Ecto neural progenitor cell (in vitro differentiated cells): ENCODE data around the gene ABCA2.
"Not testable (repeated sequence)": the region's sequence is repeated elsewhere in the genome, so short reads cannot be mapped to it uniquely, and the experiment has no call there.

Experiments
- DNase-seq: peaks from one replicate; pipeline ENCODE4 v3.0.0-alpha.2; 2018; ENCODE audit warnings: low spot score

The ABCA2 gene

DNA sequence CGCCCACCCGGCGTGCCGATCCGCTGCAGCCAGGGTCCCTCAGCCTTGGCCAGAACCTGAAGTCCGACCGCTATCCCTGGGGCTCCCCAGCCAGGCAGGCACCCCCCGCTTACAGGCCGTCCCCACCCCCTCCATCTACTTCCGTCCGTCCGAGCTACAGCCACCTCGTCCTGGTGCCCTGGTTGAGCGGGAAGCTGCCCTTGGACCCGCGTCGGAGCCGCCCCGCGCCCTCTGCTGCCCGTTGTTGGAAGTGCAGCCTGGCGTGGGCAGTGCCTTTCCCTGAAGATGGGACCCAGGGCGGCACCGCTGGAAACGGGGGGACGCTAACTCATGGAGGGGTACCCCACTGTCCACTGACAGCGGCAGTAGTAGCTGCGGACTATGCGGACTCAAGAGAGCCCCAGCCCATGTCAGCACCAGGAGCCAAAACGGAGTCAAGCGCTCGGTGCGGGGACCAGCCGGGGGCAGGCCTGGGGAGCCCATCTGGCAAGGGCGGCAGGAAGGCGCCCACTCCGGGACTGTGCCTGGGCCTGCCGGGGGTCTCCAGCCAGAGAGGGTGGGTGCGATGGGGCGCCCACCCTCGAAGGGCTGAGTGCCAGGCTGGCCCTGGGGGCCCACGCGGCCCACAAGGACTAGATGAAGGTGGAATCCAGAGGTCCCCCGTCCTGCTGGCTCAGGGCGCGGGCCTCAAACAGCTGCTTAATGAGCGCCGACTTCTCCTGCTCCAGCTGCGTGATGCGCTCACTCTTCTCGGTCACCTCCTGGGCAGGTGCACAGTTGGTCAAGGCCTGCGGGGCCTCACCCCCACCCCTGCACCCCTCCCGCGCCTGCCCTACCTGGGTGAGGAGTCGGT lies 36.2 kb upstream of the ABCA2 start:
- DNase-seq = peak; percentile 86

- DNase-seq = no peak
Measured at GRCh38 chr9:137063311-137064026, 35.4 kb upstream of the ABCA2 start.

DNA sequence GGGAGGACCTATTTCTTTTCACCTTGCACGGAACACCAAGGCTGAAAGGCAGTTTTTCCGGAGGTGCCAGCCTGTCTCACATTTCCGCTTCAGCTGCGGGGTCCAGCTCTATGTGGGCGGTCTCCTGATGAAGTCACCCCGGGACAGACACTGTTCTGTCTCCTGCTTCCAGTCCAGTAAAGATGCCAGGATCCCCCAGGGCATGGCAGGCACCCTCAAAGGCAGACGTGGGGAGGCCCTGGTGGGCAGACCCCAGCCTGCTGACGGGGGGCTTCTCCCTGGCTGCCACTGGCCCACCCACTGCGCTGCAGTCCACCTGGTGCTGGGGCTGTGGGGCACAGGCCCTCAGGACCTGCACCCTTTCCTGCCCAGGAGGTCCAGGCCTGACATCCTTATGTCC lies 34.8 kb upstream of the ABCA2 start:
- DNase-seq = not testable (repeated sequence)

DNA sequence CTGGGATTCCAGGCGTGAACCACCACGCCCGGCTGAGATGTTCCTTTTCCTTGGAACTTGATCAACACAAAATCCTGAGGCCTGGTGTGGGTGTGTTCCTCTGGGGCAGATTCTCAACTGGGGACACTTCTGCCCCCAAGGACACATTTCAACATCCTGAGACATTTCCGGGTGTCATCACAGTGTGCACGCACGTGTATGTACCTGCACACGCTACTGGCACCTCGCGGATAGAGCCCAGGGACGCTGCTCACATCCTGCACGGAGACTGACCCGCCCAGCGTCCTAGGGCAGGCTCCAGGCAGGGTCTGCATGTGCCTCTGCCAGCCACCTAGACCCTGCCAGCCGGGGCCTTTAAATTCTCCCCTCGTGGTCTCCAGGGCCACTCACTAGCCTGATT lies 34.3 kb upstream of the ABCA2 start:
- DNase-seq = no peak

- DNase-seq = no peak
Measured at GRCh38 chr9:137058521-137059234, 30.6 kb upstream of the ABCA2 start.

DNA sequence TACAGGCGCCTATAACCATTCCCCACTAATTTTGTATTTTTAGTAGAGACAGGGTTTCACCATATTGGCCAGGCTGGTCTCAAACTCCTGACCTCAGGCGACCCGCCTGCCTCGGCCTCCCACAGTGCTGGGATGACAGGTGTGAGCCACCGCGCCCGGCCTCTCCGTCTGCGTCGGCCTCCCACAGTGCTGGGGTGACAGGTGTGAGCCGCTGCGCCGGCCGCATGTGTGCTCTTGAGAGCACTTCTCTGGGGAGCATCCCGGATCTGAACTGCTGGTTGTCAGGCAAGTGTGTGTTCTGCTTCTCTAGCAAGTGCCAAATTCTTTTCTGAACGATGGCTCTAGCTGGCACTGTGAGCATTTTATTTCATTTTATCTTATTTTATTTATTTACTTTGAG lies 29.5 kb upstream of the ABCA2 start:
- no peak for DNase-seq

- DNase-seq = no peak
Measured at GRCh38 chr9:137056739-137057415, 28.8 kb upstream of the ABCA2 start.

GRCh38 chr9:137055385-137056364 lies 27.6 kb upstream of the ABCA2 start:
- DNase-seq = peak; percentile 55

DNA sequence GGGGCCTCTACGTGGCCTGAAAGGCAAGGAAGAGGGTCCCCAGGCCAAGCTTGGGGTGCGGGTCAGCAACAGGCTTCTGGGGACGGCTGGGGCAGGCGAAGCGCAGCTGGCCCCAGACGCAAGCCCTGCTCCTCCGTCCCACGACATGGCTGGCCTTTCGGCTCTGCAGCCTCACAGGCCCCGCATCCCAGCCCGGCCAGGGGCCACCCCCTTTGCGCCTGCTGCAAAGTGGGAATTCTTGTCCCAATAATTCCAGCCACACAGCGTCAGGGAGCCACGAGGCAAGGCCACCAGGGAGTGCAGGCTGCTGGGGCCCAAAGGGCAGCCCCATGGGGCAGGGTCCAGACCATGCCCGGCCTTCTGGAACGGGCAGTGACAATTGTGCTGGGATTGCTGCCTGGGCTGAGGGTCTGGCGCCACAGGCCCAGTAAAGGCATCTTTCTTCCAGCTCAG lies 26.9 kb upstream of the ABCA2 start:
- no peak for DNase-seq

GRCh38 chr9:137053944-137054931 lies 26.2 kb upstream of the ABCA2 start, which contains the start of gene ENTPD2:
ENTPD2 (minus strand) TSS chr9:137054061; CDS start chr9:137053997, 64 bp downstream.
- DNase-seq = no peak

- no peak for DNase-seq
Measured at GRCh38 chr9:137052998-137053943, 25.2 kb upstream of the ABCA2 start.

DNA sequence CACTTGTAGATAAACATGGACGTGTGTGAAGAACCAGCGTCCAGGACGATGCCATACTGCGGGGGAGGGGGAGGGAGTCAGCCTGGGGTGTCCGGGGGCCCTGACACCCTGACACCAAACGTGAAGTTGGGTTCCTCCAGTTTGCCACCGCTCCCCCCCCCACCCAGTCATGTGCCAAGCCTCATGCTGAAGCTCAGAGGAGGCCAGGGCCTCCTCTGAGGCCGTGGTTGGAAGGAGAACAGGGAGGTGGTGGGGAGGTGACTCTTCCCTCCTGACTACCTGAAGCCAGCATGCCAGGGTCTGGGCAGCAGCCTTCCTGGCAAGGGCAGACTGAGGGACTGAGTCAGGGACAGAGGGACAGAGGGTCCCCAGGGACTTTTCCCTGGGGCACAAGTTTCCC lies 24.3 kb upstream of the ABCA2 start:
- DNase-seq = no peak

GRCh38 chr9:137051145-137051724 lies 23.2 kb upstream of the ABCA2 start:
- DNase-seq = no peak

GRCh38 chr9:137050570-137050969 lies 22.5 kb upstream of the ABCA2 start:
- DNase-seq = no peak

DNA sequence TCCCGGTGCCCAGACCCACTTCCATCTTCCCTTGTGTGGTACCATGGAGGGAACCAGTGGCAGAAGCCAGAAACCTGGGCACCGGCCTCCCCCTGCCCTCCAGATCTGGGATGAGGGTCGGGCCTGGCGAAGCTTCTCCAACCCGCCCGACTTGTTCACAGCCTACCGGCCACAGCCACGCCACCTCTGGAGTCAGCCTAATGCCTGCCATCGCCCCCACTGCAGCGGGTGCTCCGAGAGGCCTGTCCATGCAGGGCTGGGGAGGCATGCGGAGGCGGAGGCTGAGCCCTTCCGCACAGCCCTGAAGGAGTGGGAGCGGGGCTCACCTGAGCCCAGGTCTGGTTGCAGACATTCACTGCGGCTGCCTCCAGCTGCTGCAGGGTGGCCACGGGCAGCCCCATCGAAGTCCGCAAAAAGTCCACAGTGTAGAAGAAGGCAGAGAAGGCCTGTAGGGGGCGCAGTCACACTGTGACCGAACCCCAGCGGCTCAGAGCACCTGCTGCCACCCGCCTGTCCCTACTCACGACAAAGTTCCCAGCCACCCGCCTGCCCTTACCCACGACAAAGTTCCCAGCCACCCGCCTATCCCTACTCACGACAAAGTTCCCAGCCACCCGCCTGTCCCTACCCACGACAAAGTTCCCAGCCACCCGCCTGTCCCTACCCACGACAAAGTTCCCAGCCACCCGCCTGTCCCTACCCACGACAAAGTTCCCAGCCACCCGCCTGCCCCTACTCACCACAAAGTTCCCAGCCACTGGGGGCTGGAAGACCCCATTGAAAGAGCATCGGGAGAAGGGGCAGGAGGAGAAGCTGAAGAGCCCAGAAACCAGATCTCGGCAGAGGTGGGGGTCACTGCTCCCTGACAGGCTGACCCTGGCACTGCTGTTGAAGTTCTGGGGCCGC lies 21.8 kb upstream of the ABCA2 start:
- DNase-seq = peak; percentile 82

- DNase-seq = no peak
Measured at GRCh38 chr9:137048655-137049543, 20.9 kb upstream of the ABCA2 start.
